GM10248 (cell line): Measurements from ENCODE around the gene PITPNB.

Source experiments
- CTCF ChIA-PET: fragments of 300-600 bp; sonication (Branson Sonifier 250); formaldehyde crosslinking; extraction: SDS; loops from one replicate; lab custom pipeline; 2021; ENCODE audit warnings: antibody characterized with exemption; lab: Yijun Ruan, JAX
- POLR2A ChIA-PET: fragments of 350-650 bp; sonication (Branson Sonifier 250); formaldehyde crosslinking; extraction: SDS; loops from one replicate; lab custom pipeline; 2020; ENCODE audit warnings: antibody characterized with exemption; lab: Yijun Ruan, JAX
- DNase-seq: peaks from one replicate; pipeline ENCODE4 v3.0.0; 2012; ENCODE audit errors: extremely low spot score
- CTCF ChIP-seq: IDR thresholded peaks from 2 replicates; pipeline ENCODE4 v1.5.1; 2012; ENCODE audit warnings: mild to moderate bottlenecking, low read depth; ENCODE audit errors: extremely low read depth, missing control alignments, control extremely low read depth

PITPNB gene

GRCh38 chr22:27844656-27845591 lies 74.1 kb downstream of the PITPNB start:
- ChIA-PET POLR2A (no interaction called here), CTCF (no interaction called here)
- TF ChIP-seq CTCF = no peak
- no peak for DNase-seq

DNA sequence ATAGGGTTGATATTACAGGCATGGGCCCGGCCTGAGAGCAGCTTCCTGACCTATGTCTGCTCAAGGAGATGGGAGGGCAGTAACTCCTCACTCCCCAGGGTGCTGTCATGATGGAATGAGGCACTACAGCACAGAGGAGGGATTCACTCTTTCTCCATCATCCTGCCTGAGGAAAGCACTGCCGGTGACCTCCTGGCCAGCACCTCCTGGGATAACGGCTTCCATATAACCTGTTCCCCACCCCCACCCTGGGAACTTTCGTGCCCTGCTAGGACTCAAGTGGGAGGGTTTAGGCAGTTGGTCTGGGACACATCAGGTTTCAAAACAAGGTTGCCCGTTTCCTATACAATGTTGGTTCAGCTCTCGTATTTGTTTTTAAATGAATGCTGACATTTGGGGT lies 74.8 kb downstream of the PITPNB start:
- CTCF ChIA-PET = no interaction called here
- no peak for TF ChIP-seq CTCF
- POLR2A ChIA-PET = no interaction called here
- no peak for DNase-seq

- no peak for TF ChIP-seq CTCF
- DNase-seq = no peak
- CTCF ChIA-PET = interaction anchor here (1.2 kb wide), 1 partner anchor 11 kb away, joined by 3 read pairs; no protein-coding TSS in a partner anchor
- POLR2A ChIA-PET = no interaction called here
These were observed 75.6 kb downstream of the PITPNB start for GRCh38 chr22:27843441-27843840.

- no peak for DNase-seq
- TF ChIP-seq CTCF = no peak
- CTCF ChIA-PET = interaction anchor here (1.2 kb wide), 1 partner anchor 12 kb away, joined by 3 read pairs; no protein-coding TSS in a partner anchor
- POLR2A ChIA-PET = no interaction called here
These were observed 76.2 kb downstream of the PITPNB start for GRCh38 chr22:27842669-27843431.

DNA sequence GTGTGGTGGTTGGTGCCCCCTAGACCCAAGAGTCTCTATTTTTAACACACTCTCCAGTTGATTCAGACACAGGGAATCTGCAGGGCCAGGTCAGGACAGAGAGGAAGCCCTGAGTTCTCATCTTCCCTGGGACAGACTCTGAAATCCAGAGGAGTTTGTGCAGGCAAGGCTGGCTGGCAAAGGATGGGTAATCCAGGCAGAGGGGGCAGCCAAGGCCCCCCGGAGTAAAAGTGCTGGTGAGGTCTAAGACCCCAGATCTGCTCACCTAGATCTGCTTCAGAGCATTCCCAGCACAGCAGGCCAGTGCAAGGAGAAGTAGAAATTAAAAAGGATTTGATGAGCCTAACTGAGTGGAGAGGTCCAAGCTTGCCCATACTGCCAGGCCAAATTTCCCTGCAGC lies 76.9 kb downstream of the PITPNB start:
- POLR2A ChIA-PET = no interaction called here
- no peak for TF ChIP-seq CTCF
- CTCF ChIA-PET = no interaction called here
- DNase-seq = no peak

- TF ChIP-seq CTCF = no peak
- POLR2A ChIA-PET = no interaction called here
- no peak for DNase-seq
- CTCF ChIA-PET = interaction anchor here (0.9 to 1.3 kb wide), 3 partner anchors 10 to 47 kb away, joined by 3 read pairs; no protein-coding TSS in a partner anchor
These were observed 78.6 kb downstream of the PITPNB start for GRCh38 chr22:27840436-27840835.
